ENCODE results near the gene SOCS7.

The SOCS7 gene

DNA sequence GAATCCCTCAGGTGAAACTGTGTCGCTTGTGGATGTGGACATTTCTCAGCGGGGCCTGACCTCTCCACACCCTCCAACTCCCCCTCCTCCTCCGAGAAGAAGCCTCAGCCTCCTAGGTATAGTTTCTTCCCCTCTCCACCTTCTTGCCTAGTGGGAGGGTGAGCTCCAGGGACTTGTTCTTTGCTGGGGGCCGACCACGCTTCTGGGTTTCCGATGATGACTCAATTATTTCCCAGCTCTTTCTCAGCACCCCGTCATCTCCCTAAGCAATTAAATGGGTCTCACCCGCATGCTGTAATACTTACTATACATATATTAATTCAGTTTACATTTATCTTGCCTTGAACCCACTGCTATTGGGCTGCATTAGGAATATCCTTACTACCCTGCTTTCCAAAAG lies 13.1 kb downstream of the SOCS7 start:
- no peak for DNase-seq (ENCODE audit: low read depth in 2 of 2)

DNA sequence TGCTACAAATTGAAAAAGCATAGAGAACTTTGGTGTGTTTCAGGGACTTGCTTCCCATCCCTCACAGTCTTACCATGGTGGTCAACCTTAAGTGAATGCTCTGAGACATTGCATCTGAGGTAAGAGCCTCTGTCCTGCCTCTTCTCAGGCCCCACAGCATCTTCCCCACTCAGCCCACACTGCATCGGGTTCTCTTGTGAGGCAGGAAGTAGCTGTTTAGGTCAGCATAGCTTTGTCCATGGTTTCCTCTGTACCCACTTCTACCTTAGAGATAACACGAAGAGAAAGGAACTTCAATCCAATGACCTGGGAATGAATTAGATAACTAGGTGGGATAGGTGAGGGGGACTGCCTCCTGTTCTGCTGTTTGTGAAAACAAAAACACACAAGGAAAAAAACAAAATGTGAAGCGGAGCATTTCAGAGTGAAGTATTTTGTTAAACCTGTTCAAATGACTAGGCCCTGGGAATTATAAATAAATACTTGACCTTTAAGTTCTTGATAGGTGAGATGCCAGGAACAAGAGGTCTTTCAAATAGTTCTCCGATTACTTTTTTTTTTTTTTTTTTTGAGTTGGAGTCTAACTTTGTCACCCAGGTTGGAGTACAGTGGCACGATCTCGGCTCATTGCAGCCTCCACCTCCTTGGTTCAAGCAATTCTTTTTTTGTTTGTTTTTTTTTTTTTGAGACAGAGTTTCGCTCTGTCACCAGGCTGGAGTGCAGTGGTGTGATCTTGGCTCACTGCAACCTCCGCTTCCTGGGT lies 17.7 kb downstream of the SOCS7 start:
- no peak for DNase-seq (ENCODE audit: low read depth in 2 of 2)

DNA sequence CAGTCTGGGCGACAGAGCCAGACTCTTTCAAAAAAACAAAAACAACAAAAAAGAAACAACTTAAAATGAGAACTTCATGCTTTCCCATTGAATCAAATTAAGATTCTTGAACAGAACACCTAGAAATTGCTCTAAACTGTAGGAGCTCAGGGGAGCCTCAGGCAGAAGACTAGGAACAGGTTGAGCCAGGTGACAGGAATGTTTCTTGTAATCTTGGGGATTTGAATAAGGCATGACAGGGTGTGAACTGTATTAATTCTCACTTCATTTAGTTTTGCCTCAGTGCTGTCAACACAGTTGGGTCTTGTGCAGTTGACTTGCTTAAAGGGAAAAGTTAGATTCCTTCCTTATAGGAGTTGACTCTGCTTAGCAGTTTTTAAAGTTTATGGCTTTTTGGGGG lies 27.8 kb downstream of the SOCS7 start:
- no peak for DNase-seq (ENCODE audit: low read depth in 2 of 2)

DNA sequence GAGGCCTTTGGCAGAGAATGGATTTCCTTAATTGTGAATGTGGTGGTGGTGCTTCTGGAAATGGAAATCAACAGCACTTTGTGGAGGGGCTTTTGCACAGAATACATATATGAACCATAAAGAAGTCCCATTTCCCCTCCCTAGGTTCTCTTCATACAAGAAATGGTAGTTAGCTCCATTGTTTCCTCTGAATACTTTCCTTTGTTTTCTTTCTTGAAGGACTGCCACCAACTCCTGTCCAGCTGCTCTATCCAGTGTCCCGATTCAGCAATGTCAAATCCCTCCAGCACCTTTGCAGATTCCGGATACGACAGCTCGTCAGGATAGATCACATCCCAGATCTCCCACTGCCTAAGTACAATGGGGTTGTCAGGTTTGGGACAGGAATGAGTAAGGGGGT lies 43.4 kb downstream of the SOCS7 start:
- no peak for DNase-seq (ENCODE audit: low read depth in 2 of 2)

DNA sequence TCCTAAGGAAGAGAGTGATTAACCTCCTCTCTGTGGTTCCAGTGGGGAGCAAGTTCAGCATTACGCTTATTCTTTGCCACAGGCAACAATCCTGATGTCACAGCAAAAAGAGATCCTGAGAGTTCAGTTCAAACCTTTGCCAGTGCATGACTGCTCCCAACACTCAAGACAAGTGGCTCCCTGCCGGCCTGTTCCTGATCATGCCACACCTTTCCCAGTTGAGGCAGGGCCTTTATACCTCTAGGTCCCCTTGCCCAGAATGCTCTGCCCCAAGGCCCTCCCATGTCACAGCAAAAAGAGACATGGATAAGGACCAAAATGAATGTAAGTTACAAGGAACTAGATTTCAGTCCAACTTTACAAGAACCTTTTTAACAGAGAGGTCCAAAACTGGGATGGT lies 45.6 kb downstream of the SOCS7 start:
- no peak for DNase-seq (ENCODE audit: low read depth in 2 of 2)

DNA sequence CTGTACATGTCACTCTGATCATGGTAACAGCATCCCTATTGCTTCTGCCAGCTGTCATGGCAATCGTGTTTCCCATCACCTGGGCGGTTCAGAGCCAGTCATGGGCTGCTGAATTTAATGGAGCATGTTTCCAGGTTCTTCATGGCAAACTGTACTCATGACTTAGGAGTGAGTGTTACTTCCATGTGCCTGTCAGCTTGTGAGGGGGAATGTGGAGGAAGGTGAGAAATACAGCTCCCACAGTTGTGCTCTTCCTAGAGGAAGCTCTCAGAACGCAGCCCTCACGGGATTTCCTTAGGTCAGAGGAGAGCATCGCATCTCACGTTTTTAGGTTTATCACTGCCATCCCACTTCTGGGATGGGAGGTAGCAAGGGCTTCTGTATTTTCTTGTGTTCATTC lies 48.6 kb downstream of the SOCS7 start:
- DNase-seq (ENCODE audit: low read depth in 2 of 2), result no peak

DNA sequence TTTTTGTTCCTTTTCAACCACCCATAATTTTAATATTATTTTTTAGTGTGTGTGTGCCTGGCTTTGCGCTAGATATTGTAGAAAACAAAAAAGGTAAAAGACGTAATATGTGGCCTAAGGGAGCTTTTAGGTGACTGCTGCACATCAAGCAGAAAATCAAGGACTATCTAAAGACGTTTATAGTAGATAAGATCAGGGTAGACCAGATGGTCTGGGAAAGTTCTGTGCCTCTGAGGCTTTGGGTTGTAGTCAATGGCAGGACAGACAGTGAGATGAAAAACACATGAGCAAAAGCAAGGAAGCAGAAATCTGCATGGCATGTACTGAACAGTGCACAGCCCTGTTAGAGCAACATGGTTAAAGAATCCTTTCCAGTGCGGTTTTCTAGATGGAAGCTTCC lies 49.8 kb downstream of the SOCS7 start:
- no peak for DNase-seq (ENCODE audit: low read depth in 2 of 2)

DNA sequence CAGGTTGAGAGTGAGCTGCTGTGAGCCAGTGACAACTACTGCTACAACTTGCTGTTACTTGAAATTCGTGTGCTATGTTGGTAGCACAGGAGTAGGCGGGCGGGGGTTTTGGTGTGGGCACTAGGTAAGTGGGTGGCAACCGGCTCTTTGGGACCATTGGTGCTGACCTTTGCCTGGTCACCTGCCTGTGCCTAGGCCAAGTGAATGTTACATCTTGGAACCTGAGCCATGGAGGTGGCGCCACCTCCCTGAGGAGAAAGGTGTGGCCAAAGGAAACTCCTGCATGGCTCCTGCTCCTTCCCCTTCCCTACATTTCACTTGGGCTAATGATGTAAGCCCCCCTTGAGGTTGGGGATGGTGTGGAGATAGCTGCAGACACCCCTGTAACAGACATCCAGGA lies 51.3 kb downstream of the SOCS7 start:
- no peak for DNase-seq (ENCODE audit: low read depth in 2 of 2)

DNA sequence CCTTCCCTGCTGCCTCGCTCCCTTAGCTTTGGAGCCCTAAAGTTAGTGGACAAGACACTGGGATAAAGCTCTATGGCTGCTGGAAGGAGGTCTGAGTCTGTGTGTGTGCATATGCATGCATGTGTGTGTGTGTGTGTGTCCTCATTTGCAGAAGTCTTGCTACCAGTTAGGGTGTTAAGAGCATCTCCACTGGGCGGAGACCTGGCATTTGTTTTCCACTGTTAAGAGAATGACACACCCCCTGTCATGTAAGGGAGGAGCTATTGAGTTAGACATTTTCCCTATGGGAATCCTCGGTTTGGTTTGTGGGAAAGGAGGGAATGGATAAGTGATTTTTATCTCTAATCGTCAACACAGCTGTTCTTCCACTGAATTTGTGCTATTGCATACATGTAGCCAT lies 51.8 kb downstream of the SOCS7 start:
- no peak for DNase-seq (ENCODE audit: low read depth in 2 of 2)

DNA sequence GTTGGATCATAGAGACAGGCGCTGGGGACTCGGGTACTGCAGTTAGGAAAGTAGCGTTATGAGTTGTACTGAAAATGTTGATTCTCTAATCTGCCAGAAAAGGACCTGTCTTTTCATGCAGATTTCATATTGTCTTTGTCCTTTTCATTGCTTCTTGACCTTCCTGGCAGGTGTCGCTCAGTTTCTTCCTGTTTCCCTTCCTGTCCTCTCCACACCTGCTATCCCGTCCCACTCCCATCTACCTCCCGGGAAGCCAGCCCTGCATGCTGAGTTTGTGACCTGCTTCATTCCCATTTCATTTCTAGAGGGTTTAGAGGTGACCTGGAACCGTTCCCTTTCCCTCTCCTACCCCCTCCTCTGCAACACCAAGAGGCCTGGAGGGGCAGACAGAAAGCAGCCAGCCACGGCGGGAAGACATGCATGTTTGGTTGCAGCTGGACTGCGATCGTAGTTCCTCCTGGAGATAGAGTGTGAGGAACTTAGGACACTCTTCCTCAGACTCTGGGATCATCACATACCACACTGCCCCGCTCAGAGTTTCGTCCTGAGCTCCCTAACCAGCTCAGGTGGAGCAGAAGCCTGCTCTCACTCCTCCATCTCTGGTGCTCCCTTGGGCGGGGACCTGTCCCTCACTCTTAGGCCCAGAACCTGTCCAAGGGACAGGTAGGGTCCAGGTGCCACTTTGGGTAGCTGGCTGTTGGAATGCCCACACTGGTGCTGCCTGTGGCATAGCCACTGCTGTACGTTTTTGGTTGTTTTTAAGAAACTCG lies 52.7 kb downstream of the SOCS7 start:
- no peak for DNase-seq (ENCODE audit: low read depth in 2 of 2)

DNA sequence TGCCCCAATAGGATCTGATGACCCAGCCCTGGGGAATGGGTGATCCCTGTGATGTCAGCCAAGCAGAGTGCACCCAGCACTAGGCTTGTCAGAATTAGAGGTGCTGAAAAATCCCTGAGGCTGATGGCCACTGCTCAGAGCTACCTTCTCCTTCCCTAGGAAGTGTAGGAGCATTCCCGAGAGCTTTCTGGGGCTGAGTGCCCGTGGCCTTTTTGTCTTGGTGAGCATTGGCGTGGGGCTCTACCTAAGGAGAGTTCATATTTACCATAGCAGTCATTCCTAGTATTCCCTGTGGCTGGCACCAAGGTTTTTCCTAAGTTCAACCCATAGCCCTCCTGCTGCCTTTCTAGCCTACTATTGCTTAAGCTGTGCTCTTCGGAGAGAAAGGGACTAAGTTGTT lies 54.0 kb downstream of the SOCS7 start:
- DNase-seq (ENCODE audit: low read depth in 2 of 2), result no peak

DNA sequence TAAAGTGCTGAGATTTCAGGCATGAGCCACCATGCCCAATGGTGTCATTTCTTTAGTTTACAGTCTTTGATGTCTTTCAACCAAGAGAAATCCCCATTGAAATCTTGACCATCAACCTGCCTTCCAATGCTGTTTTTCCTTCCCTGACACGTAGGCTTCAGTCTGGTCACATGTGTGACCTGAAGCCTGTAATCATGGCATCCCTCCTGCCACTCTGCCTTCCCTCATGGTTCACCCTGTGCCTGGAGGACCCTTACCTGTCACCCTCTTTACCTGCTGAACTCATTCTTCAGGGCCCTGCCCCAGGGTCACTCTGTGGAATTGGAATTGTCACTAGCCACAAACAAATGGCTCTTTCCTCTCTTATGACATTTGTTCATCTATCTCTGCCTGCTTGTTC lies 58.6 kb downstream of the SOCS7 start:
- DNase-seq (ENCODE audit: low read depth in 2 of 2), result no peak

DNA sequence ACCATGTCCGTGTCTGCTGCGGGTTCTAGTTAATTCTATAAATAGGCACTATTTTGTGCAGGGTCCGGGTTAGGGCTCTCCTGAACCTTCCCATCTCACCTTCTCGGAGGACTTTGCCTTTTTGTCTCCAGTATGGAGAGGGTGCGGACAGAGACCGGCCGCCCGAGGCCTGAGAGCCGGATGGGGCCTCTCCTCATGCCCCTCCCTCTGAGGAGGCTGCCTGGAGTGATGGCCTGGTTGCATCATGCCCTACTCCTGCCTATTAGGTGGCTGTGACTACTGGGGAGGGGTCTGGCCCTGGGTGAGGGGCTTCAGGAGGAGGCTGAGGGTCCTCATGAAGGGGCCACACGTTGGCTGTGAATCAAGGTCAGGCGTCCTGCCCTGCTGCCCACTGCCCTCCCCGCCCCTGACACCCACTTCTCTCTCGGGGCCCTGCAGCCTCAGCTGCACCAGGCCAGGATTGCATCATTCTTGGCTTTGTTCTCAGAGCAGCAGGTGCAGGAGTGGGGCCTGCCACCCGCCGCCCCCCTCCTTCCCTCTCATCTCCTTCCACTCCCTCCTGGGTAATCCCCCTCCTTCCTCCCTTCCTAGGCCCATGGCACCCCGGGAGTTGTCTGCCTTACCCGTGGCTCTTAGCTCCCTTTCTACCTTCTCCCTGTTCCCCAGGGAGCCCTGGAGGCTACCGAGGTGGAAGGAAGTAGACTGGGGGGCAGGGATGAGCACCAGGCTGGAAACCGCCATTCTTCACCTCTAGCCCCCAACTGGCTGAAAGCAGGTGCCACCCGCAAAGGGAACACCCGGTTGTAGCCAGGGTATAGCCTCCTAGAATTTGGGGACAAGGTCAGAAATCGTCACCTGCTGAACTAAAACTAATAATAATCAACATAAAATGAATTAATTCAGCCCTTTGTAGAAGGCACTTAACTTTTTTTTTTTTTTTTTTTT lies 63.9 kb downstream of the SOCS7 start:
- no peak for DNase-seq (ENCODE audit: low read depth in 2 of 2)

DNA sequence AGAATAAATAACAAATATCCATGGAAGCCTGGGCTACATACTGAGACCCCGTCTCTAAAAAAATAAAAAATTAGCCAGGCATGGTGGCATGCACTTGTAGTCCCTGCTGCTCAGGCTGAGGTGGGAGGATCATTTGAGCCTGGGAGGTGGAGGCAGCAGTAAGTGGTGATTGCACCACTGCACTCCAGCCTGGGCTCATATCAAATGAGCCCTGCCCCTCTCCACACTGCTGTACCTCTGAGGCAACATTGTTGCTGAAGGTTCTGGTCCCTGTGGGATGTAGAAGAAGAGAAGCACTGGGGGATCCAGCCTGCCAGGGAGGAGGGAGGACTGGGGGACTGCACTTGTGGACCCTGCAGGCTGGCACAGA lies 65.2 kb downstream of the SOCS7 start:
- no peak for DNase-seq (ENCODE audit: low read depth in 2 of 2)

DNA sequence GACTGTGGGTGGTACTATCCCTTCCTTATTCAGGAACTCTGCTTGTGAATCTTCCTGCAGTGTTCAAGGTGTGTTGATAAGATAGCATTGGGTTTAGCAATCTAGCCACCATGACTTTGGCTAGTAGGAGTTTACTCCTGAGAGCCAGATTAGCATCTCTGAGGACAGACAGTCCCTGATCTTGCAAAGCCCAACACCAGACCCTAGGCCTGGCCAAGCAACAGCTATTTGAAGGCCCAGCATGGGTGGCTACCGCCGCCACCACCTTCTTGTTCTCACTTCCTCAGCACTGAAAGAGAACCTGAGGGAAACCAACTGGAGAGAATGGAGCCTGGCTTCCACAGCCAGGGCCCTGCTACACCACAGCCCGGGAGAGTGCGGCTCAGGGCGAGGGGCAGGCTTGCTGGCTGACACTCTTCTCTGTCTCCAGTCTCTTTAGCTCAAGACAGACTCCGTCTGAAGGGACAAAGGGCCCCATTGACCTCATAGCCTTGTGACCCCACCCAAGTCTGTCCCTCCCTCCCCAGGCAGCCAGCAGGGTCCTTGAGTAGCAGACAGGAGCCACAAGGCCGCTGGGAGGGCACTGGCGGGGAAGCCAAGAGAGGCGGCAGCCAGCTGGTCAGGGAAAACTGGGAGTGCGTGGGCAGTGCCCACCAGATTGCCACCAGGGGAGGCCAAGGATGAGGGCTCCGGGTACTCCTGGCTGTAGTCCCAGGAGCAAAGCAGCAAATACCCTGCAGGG lies 65.7 kb downstream of the SOCS7 start:
- DNase-seq (ENCODE audit: low read depth in 2 of 2), result no peak

DNA sequence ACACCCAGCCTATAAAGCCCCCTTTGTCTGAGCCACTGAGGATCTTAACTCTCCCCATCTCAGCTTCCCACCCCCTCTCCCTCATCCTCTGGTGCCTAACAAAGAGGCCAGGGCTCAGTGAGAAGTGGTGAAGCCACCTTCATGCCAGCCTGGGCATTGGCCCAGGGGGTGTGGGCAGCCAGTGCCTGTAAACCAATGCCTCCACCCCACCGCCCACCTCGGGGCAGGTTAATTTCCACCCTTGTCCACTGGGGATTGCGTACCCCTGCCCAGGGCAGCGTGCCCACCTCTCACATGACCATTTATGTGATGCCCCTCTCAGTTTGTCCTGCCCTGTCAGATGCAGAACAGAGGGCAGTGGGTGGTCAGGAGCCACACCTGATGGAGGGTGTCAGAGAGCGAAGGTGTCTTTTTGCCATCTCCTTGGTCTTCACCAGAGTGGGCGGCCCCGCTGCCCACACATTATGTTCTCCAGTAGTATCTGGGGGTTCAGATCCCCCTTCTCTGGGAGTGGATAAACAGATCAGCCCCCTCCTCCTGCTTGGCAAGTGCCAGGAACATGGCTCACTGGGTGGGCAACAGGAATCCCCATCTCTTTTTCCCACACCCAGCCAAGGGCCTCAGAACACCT lies 66.5 kb downstream of the SOCS7 start:
- DNase-seq (ENCODE audit: low read depth in 2 of 2), result no peak

DNA sequence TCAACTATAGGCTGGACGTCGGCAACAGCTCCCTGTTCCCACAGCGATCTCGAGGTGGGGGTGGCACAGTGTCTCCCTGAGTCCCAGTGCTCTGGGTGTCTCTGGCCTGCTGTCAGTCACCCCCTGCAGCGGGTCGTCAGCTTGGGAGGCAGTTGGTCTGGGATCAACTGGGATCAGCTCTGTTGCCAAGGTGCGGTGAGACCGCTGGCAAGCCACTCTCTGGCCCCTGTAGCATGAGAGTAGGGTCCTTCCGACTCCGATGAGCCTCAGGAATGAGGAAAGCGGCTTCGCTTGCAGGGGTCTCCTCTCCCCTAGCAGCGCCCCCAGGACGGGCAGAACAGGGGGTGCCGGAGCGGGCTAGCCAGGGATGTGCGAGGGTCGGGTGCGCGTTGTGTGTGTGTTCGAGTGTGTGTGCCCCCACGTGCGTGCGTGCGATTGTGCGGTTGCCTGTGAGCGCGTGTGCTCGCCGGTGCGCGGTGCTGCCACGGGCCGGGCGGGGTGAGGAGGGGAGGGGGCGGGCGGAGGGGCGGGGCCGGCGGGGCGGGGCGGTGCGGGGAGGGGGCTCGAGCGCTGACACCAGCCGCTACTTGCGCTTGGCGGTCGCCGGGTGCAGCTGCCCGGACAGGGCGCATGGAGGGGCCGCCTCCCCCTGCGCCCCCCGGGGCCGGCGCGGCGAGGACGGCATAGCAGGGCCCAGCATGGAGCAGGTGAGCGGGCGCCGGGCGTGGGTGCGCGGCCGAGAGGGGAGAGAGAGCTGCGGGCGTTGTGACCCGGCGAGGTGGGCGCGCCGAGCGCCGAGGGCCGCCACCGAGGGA lies 67.3 kb downstream of the SOCS7 start:
- DNase-seq (ENCODE audit: low read depth in 2 of 2), result no peak

DNA sequence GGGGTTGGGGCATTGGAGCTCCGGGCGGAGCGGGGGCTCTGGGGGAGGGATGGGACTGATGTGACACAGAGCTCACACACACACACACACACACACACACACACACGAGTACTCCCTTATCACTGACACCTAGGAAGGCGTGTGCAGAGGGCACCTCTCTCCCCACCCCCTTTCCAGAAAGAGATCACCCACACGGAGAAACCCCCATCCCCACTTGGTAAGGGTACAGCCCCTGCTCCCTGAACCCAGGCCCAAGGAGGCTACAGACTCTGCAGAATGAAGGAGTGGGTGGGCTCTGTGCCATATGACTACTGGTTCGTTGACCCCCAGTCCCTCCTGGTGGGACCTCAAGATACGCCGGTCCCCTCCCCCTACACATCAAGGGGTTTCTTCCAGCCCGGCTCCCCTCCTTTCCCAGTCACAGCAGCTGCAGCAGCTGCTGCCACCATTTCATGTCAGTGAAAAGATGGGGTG lies 67.9 kb downstream of the SOCS7 start:
- no peak for DNase-seq (ENCODE audit: low read depth in 2 of 2)

DNA sequence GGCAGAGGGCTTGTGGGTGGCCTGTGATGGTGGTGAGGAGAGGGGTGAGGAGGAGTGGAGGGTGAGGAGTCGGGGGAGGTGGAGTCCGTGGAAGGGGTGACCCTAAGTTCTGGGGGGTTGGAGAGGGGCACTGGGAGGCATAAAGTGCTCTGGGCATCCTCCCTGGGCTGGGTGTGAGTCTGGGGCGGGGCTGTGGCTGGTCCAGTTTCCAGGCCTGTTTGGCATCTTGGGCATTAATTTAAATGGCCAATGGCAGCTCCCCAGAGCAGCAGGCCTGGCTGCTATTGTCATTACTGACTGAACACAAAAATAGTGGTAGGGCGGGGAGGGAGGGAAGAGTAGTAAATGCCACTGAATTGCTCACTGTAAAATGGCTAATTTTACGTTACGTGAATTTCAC lies 68.9 kb downstream of the SOCS7 start:
- DNase-seq (ENCODE audit: low read depth in 2 of 2), result no peak

DNA sequence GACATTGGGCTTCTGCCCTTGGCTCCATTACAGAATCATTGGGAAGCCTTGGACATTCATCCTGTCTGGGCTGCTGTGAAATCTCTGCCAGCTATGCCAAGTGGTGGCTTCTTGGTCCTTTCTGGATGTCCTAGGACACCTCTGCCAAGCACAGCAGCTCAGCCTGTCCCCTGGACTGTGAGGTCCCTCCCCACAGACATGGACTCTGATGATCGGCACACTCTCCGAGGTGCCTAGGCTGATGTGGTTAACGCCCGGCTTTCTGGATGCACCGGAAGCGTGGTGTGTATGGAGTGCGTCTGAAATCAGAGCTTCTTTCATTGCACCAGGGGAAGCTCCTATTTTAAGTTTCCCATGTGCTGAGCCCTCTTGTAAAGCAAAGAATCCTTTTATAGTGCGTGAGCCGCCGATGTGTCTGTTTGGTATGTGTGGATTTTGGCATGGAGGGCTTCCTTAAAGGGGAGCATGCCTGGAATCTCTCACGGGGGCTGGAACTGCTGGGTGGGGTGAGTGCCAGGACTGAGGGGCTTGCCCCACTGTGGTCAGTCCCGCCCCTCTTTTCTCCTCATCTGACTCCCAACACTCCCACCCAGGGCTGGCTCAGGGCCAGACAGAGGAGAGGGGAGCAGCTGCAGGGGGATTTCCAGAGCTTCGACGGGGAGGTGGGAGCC lies 69.7 kb downstream of the SOCS7 start:
- no peak for DNase-seq (ENCODE audit: low read depth in 2 of 2)
